ENCODE measurements around the gene CCDC178. TPM values are rescaled to one million over a fixed set of nuclear protein-coding genes. Genes with fewer than 3 reads are reported as not detected.
"Not testable (repeated sequence)": the region's sequence is repeated elsewhere in the genome, so short reads cannot be mapped to it uniquely, and the experiment has no call there.

The CCDC178 gene
- total RNA-seq, 4 donors from 2014 or later, result 0.78 to 8.7 (median 2.2) TPM

- H3K9me3 ChIP-seq, result no peaks in the 10 kb centered on the region
- TF ChIP-seq CTCF (IDR thresholded peaks at IDR 0.05), result no peak
- TF ChIP-seq EP300 (IDR thresholded peaks at IDR 0.05), result no peak
- no peak for TF ChIP-seq POLR2A (IDR thresholded peaks at IDR 0.05)
- H3K27ac ChIP-seq, result no peak overlapping the region
- H3K4me1 ChIP-seq, result no peaks in the 10 kb centered on the region
- no peaks in the 10 kb centered on the region for H3K36me3 ChIP-seq
- no peak for DNase-seq (ENCODE audit: low spot score in 2 of 2)
- H3K27me3 ChIP-seq, result no peaks in the 10 kb centered on the region
- WGBS, 2 donors, result 83 to 89% methylated on average over 4 of the region's 4 CpGs
- H3K4me3 ChIP-seq, result no peak overlapping the region
These were observed 257.4 kb downstream of the CCDC178 start for GRCh38 chr18:33183136-33183535.

GRCh38 chr18:33181016-33181415, 259.5 kb downstream of the CCDC178 start:
- DNase-seq (ENCODE audit: low spot score in 2 of 2), result no peak
- TF ChIP-seq POLR2A (IDR thresholded peaks at IDR 0.05) (no peak), CTCF (IDR thresholded peaks at IDR 0.05) (no peak), EP300 (IDR thresholded peaks at IDR 0.05) (no peak)
- WGBS, 2 donors, result 63 to 67% methylated on average over 2 of the region's 2 CpGs

GRCh38 chr18:33169218-33169617, 271.3 kb downstream of the CCDC178 start:
- no peak for TF ChIP-seq CTCF (IDR thresholded peaks at IDR 0.05)
- TF ChIP-seq POLR2A (IDR thresholded peaks at IDR 0.05), result no peak
- TF ChIP-seq EP300 (IDR thresholded peaks at IDR 0.05), result no peak
- DNase-seq (ENCODE audit: low spot score in 2 of 2), result no peak
- H3K4me3 ChIP-seq, result no peak overlapping the region
- no peak overlapping the region for H3K27ac ChIP-seq
- no peaks in the 10 kb centered on the region for H3K36me3 ChIP-seq
- H3K9me3 ChIP-seq, result no peaks in the 10 kb centered on the region
- H3K4me1 ChIP-seq, result no peaks in the 10 kb centered on the region
- no peaks in the 10 kb centered on the region for H3K27me3 ChIP-seq

More at GRCh38 chr18:33181016-33181415, 259.5 kb downstream of the CCDC178 start:
- Histone ChIP-seq H3K4me1 (no peaks in the 10 kb centered on the region), H3K4me3 (no peak overlapping the region), H3K27me3 (no peaks in the 10 kb centered on the region), H3K27ac (no peak overlapping the region), H3K9me3 (no peaks in the 10 kb centered on the region), H3K36me3 (no peaks in the 10 kb centered on the region)

- 94 to 95% methylated on average over 9 of the region's 9 CpGs for WGBS, 2 donors
- H3K4me3 ChIP-seq; H3K36me3 ChIP-seq; H3K27me3 ChIP-seq; H3K9me3 ChIP-seq; H3K27ac ChIP-seq; DNase-seq (ENCODE audit: low spot score in 2 of 2); H3K4me1 ChIP-seq: not testable (repeated sequence)
These were observed 276.4 kb downstream of the CCDC178 start for GRCh38 chr18:33164121-33164520.

GRCh38 chr18:33161131-33161530, 279.4 kb downstream of the CCDC178 start:
- no peak for DNase-seq (ENCODE audit: low spot score in 2 of 2)
- no peaks in the 10 kb centered on the region for H3K36me3 ChIP-seq
- no peaks in the 10 kb centered on the region for H3K4me1 ChIP-seq
- no peaks in the 10 kb centered on the region for H3K27me3 ChIP-seq
- TF ChIP-seq CTCF (IDR thresholded peaks at IDR 0.05), result no peak
- no peak for TF ChIP-seq POLR2A (IDR thresholded peaks at IDR 0.05)
- no peak for TF ChIP-seq EP300 (IDR thresholded peaks at IDR 0.05)
- H3K9me3 ChIP-seq, result no peaks in the 10 kb centered on the region
- whole genome bisulfite sequencing, 2 donors, result 43 to 47% methylated on average over 2 of the region's 2 CpGs
- H3K4me3 ChIP-seq, result no peak overlapping the region
- no peak overlapping the region for H3K27ac ChIP-seq

GRCh38 chr18:33159151-33159550, 281.4 kb downstream of the CCDC178 start:
- no peak for DNase-seq (ENCODE audit: low spot score in 2 of 2)
- Histone ChIP-seq H3K9me3 (no peaks in the 10 kb centered on the region), H3K27me3 (no peaks in the 10 kb centered on the region), H3K27ac (no peak overlapping the region), H3K4me1 (no peaks in the 10 kb centered on the region), H3K36me3 (no peaks in the 10 kb centered on the region), H3K4me3 (no peak overlapping the region)
- no peak for TF ChIP-seq POLR2A (IDR thresholded peaks at IDR 0.05)
- no peak for TF ChIP-seq EP300 (IDR thresholded peaks at IDR 0.05)
- TF ChIP-seq CTCF (IDR thresholded peaks at IDR 0.05), result no peak
- WGBS, 2 donors, result 58 to 67% methylated on average over 2 of the region's 2 CpGs
